ENCODE results near the gene FCRL5. TPM values are rescaled to one million over a fixed set of nuclear protein-coding genes. Genes with fewer than 3 reads are reported as not detected.

Gene FCRL5
- total RNA-seq, 1 donor, result under 0.01 TPM

- H3K36me3 ChIP-seq (ENCODE audit: insufficient read depth, low read length), result no peaks in the 10 kb centered on the region
- no peak for DNase-seq (ENCODE audit: insufficient read length, low spot score, missing footprints)
Measured at GRCh38 chr1:157542676-157543075, 9.6 kb downstream of the FCRL5 start.

GRCh38 chr1:157540852-157541251 lies 11.5 kb downstream of the FCRL5 start:
- no peak for DNase-seq (ENCODE audit: insufficient read length, low spot score, missing footprints)
- H4K20me1 ChIP-seq (ENCODE audit: insufficient read depth, low read length), result no peaks in the 10 kb centered on the region
- no peak overlapping the region for H3K4me2 ChIP-seq (ENCODE audit: insufficient read depth, low read length)
- no peaks in the 10 kb centered on the region for H3K36me3 ChIP-seq (ENCODE audit: insufficient read depth, low read length)
- no peak for TF ChIP-seq CTCF (IDR thresholded peaks at IDR 0.05; ENCODE audit: extremely low read depth, low read depth, low read length)
- no peak overlapping the region for H2AFZ ChIP-seq (ENCODE audit: low read length)
- no peak overlapping the region for H3K4me3 ChIP-seq (ENCODE audit: insufficient read depth, low read length)
- H3K79me2 ChIP-seq (ENCODE audit: insufficient read depth, low read length), result no peaks in the 10 kb centered on the region
- no peak overlapping the region for H3K27ac ChIP-seq (ENCODE audit: low read depth, low read length)
- no peaks in the 10 kb centered on the region for H3K27me3 ChIP-seq (ENCODE audit: insufficient read depth, low read length)
- H3K9me3 ChIP-seq (ENCODE audit: low read depth, low read length), result no peaks in the 10 kb centered on the region
- H3K4me1 ChIP-seq (ENCODE audit: insufficient read depth, low read length), result no peaks in the 10 kb centered on the region

More at GRCh38 chr1:157542676-157543075, 9.6 kb downstream of the FCRL5 start:
- Histone ChIP-seq H3K27ac (ENCODE audit: low read depth, low read length) (no peak overlapping the region), H3K9me3 (ENCODE audit: low read depth, low read length) (no peaks in the 10 kb centered on the region), H3K79me2 (ENCODE audit: insufficient read depth, low read length) (no peaks in the 10 kb centered on the region), H4K20me1 (ENCODE audit: insufficient read depth, low read length) (no peaks in the 10 kb centered on the region), H3K4me1 (ENCODE audit: insufficient read depth, low read length) (no peaks in the 10 kb centered on the region), H3K4me3 (ENCODE audit: insufficient read depth, low read length) (no peak overlapping the region), H3K4me2 (ENCODE audit: insufficient read depth, low read length) (no peak overlapping the region), H2AFZ (ENCODE audit: low read length) (no peak overlapping the region), H3K27me3 (ENCODE audit: insufficient read depth, low read length) (no peaks in the 10 kb centered on the region)
- no peak for TF ChIP-seq CTCF (IDR thresholded peaks at IDR 0.05; ENCODE audit: extremely low read depth, low read depth, low read length)

GRCh38 chr1:157540160-157540748 lies 12.1 kb downstream of the FCRL5 start:
- Histone ChIP-seq H3K36me3 (ENCODE audit: insufficient read depth, low read length) (no peaks in the 10 kb centered on the region), H3K9me3 (ENCODE audit: low read depth, low read length) (no peaks in the 10 kb centered on the region), H3K27ac (ENCODE audit: low read depth, low read length) (no peak overlapping the region), H3K27me3 (ENCODE audit: insufficient read depth, low read length) (no peaks in the 10 kb centered on the region), H3K79me2 (ENCODE audit: insufficient read depth, low read length) (no peaks in the 10 kb centered on the region), H2AFZ (ENCODE audit: low read length) (no peak overlapping the region), H3K4me3 (ENCODE audit: insufficient read depth, low read length) (no peak overlapping the region), H4K20me1 (ENCODE audit: insufficient read depth, low read length) (no peaks in the 10 kb centered on the region), H3K4me1 (ENCODE audit: insufficient read depth, low read length) (no peaks in the 10 kb centered on the region), H3K4me2 (ENCODE audit: insufficient read depth, low read length) (no peak overlapping the region)
- TF ChIP-seq CTCF (IDR thresholded peaks at IDR 0.05; ENCODE audit: extremely low read depth, low read depth, low read length), result no peak
- no peak for DNase-seq (ENCODE audit: insufficient read length, low spot score, missing footprints)

- Histone ChIP-seq H3K36me3 (ENCODE audit: insufficient read depth, low read length) (no peaks in the 10 kb centered on the region), H3K27ac (ENCODE audit: low read depth, low read length) (no peak overlapping the region), H3K27me3 (ENCODE audit: insufficient read depth, low read length) (no peaks in the 10 kb centered on the region), H2AFZ (ENCODE audit: low read length) (no peak overlapping the region), H3K9me3 (ENCODE audit: low read depth, low read length) (no peaks in the 10 kb centered on the region), H3K79me2 (ENCODE audit: insufficient read depth, low read length) (no peaks in the 10 kb centered on the region), H3K4me2 (ENCODE audit: insufficient read depth, low read length) (no peak overlapping the region), H3K4me3 (ENCODE audit: insufficient read depth, low read length) (no peak overlapping the region), H4K20me1 (ENCODE audit: insufficient read depth, low read length) (no peaks in the 10 kb centered on the region), H3K4me1 (ENCODE audit: insufficient read depth, low read length) (no peaks in the 10 kb centered on the region)
- DNase-seq (ENCODE audit: insufficient read length, low spot score, missing footprints), result no peak
- no peak for TF ChIP-seq CTCF (IDR thresholded peaks at IDR 0.05; ENCODE audit: extremely low read depth, low read depth, low read length)
Measured at GRCh38 chr1:157539568-157539967, 12.7 kb downstream of the FCRL5 start.
